ENCODE measurements around the gene FSIP1.
A peak's percentile ranks its signal among the peaks of the same experiment; 100 is the strongest.
"Not testable (repeated sequence)": the region's sequence is repeated elsewhere in the genome, so short reads cannot be mapped to it uniquely, and the experiment has no call there.

FSIP1 gene

DNA sequence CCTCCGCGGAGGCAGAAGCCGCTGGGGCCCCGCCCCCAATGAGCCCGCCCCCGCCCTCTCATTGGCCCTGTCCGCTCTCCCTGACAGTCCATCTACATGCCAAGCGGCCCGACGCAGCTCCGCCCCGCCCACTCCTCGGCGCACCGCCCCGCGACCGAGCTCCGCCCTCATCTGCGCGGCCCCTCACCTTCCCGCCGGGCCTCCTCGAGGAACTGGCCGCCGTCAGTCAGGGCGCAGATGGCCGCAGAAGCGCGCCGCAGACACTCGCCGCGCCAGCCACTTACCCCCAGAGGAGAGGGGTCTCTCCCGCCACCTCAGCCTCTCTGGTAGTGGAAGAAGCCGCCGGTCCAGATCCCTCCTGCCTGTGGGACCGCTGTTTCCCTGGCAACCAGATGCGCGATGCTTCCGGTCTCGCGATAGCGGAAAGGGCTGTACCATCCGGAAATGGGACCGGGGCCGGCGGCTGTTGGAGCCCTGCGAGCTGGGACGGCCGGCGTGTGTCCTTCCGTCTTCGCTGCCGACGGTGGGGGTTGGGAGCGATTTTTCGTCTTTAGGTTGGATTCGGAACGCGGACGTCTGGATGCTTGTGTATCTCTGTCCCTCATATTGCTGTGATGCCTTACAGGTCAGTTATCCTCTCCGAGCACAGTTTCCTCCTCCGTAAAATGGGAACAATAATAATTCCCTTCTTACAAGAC, at the start of gene FSIP1:
Gene FSIP1 (minus strand): TSS at position 401 of the 698 bp plus-strand sequence. CDS start 6,317 bp downstream, outside the sequence.
- peak; percentile 85 for DNase-seq (ENCODE audit: low read depth)

DNA sequence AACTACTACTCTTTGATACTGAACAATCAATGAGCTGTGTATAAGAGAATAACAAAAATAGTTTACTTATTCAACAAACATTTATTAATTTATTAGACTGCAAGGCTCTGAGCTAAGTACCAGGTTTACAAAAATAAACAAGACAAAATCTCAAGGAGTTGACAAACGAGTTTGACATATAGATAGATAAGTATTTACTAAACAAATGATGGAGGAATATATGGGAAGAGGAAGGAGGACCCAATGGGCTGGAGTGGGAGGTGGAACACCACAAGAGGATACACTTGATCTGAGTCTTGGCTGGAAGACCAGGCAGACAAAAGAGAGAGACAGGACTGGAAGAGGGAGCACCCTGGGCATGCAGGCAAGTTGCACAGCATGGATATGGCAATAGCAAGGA, 47.5 kb upstream of the FSIP1 start:
- DNase-seq (ENCODE audit: low read depth) = no peak

DNA sequence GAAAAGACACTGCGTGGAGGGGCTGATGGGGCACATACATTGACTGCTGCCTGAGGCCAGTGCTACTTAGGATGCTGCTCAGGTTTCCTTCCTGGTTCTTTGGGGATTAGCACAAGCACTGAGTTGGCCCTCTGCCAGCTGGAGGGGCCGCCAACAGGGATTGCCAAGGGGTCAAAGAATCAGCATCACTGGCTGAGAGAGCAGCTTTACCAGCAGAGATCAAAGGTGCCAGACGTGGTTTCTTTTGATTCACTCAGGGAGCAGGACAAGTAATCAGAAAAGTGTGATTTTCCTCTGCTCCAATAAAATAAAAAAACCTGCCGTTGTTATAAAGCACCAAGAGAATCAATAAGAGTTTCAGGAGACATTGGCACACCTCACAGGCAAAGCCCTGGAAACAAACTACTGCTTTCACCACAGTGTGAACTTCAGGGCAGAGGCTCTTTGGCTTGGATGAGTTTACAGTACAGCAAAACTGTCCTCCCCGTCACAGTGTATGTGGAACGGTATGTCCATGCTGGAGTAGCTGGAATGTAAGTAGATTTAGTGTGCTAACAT, 45.8 kb upstream of the FSIP1 start:
- DNase-seq (ENCODE audit: low read depth) = no peak

DNA sequence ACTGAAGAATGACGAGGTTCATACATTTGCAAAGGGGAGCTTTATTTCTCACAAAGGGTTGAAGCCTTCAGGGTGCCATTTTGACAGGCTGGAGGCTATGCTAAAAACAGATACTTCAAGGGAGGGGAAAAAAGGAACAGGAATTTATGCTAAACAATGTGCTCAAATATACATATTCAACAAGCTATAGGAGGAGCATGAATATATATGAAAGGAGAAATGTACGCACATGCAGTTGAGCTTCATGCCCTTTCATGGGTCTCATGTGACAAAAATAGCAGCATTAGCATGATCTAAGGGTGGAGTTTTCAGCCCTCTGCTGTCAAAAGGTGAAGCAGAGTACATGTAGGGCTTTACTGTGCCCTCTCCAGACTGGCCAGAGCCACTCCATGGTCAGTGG, 44.3 kb upstream of the FSIP1 start:
- no peak for DNase-seq (ENCODE audit: low read depth)

DNA sequence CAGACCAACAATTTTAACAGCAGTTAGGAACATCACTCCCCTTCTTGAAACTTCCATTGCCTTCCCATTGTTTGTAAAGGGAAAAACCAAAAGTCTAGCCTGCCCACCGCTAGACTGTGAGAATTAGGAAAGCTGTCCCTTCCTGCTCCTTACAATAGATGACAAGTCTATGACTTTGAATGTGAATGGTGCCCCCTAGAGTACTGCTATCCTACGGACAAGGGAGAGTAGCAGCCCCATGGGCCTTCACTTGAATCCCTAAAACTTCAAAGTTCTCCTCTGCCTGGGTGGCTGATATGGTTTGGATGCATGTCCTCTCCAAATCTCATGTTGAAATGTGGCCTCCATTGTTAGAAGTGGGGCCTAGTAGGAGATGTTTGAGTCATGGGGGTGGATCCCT, 41.0 kb upstream of the FSIP1 start:
- DNase-seq (ENCODE audit: low read depth) = no peak

DNA sequence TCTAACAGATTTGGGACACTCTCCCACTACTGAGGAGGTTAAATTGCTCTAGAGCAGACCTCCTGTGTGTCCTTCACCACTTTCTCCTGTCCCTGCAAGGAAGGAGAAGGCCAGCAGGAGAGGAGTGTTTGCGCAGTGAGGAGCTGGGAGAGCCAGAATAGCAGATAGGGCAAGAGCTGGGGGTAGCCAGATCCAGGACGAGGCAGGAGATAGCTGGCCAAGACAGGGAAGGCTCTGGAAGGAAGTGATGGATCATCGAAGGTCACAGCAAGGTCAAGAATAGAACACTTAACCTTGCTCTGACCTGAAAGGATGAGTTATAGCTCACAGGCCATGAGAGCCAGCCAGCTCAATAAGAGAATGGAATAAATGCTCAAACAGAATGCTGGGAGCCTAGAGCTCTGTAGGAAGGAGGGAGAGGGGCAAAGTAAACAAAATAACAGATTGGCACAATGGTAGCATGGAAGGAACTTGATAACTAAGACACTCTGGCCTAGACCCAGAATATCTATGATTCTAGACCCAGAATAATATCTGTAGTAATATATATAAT, 37.5 kb upstream of the FSIP1 start:
- DNase-seq (ENCODE audit: low read depth) = no peak

GRCh38 chr15:39819533-39819932, 36.9 kb upstream of the FSIP1 start:
- DNase-seq (ENCODE audit: low read depth) = no peak

GRCh38 chr15:39817892-39818291, 35.3 kb upstream of the FSIP1 start:
- no peak for DNase-seq (ENCODE audit: low read depth)

DNA sequence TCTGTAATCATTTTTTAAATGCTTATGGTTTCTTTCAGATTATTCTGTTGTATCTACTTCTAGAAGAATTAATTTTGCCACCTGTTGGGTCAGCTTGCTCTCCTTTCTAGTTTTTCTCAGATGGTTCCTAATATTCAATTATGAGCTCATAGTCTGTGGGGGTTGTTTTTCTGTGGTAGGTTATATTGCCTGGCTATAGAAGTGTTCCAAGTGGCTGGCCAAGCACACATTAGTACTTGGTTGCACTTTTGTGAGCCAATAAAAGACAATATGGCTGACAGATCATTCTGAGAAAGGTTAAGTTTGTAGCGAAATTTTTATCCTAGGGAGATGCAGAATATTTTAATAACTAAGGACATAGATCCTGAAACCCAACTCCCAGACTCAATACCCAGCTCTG, 31.8 kb upstream of the FSIP1 start:
- no peak for DNase-seq (ENCODE audit: low read depth)

DNA sequence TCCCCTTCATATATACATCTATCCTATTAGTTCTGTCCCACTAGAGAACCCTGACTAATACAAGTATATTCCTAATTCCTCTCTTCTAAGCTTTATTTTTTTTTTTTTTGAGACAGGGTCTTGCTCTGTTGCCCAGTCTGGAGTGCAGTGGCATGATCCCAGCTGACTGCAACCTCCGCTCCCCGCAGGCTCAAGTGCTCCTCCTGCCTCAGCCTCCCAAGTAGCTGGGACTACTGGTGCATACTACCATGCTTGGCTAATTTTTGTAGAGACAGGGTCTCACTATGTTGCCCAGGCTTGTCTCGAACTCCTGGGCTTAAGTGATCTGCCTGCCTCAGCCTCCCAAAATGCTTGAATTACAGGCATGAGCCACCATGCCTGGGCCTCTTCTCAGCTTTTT, 30.0 kb upstream of the FSIP1 start:
- DNase-seq (ENCODE audit: low read depth) = not testable (repeated sequence)

- no peak for DNase-seq (ENCODE audit: low read depth)
These were observed 26.3 kb upstream of the FSIP1 start for GRCh38 chr15:39808909-39809308.

DNA sequence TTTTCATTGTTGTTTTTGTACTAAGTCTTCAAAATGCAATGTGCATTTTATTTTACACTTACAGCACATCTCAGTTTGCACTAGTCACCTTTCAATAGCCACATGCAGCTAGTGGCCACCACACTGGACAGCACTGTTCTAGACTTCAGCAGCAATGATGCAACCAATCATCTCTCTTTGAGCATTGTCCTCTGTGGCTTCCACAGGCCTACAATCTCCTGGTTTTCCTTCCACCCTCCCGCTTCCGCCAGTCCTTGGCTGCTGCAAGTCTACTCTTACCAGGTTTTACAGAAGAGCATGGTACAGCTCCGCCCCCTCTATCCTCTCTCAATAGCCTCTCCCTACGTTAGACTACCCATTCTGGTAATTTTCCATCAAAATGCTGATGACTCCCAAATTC, 25.1 kb upstream of the FSIP1 start:
- no peak for DNase-seq (ENCODE audit: low read depth)

DNA sequence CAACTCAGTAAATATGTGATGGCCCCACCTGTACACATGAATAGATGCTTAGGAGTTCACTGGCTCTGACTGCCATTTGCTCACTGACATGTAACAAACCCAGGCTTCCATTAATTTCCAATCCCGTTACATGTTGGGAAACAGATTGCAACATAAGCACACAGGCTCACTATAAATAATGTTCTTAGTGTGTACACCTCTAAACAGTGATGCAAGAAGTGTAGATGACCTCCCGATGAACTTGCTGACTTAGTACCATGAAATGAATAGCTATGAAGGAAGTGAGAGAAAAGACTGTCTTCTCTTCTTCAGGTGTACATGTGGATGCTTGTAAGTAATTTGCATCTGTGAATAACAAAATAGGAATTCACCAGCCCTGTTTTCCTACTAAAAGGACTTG, 21.4 kb upstream of the FSIP1 start:
- no peak for DNase-seq (ENCODE audit: low read depth)

DNA sequence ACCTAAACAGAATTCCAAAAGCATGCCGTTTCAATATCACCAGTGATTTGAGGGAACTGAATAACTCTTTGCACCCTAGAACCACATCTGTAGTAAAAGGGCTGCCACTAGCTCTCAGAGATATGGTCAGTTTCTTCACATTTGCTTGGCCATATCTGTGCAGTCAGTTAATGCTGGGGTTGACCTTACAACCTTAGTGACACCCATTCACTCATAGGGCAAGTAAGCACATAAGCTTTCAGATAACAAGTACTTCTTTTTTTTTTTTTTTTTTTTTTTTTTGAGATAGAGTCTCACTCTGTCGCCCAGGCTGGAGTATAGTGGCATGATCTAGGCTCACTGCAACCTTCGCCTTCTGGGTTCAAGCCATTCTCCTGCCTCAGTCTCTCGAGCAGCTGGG, 20.4 kb upstream of the FSIP1 start:
- no peak for DNase-seq (ENCODE audit: low read depth)

DNA sequence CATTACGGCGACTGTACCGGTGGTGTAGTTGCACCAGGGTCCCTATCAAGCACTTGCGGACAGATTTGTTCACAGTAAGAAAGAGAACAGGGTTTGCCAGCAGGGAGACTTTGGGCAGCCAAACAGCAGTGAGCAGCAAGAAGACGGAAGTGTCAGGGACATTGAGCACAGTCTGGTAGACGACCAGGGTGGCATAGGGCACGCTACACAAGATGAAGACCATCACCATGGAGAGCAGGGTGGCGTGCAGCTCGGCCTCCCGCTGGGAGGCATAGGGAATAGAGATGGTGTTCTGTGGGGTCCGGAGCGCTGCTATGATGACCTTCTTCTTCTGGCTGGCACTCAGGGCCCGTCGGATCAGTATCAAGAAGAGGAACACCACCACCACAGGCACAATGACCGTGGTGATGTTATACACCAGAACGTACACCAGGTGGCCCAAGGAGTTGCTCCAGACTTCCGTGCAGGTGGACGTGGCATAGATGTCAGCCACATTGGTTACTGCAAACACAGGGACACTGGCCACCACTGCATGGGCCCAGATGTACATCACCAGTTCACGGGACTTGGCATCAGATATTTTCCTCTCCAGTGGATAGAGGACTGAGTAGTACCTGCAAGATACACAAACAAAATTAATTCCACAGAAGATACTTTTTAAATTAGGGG, 19.1 kb upstream of the FSIP1 start:
- DNase-seq (ENCODE audit: low read depth) = no peak

- DNase-seq (ENCODE audit: low read depth) = no peak
These were observed 16.9 kb upstream of the FSIP1 start for GRCh38 chr15:39799552-39800011.

DNA sequence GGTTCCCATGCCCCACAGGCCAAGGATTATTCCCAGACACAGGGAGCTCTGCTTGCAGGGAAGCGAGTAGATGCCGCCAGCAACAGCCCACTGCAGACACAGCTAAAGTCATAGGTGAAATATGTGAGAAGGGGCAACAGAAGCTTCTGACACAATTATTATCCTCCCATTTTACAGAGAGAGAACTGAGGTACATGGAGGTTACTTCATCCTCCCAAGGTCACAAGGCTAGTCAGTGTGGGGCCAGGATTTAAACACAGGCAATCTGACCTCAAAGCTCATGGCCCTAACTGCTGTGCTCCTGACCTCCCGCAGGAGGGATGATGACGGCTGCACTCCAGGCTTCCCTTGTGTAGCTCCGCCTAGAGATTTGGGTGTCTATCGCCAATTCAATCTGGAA, 15.7 kb upstream of the FSIP1 start:
- DNase-seq (ENCODE audit: low read depth) = no peak

DNA sequence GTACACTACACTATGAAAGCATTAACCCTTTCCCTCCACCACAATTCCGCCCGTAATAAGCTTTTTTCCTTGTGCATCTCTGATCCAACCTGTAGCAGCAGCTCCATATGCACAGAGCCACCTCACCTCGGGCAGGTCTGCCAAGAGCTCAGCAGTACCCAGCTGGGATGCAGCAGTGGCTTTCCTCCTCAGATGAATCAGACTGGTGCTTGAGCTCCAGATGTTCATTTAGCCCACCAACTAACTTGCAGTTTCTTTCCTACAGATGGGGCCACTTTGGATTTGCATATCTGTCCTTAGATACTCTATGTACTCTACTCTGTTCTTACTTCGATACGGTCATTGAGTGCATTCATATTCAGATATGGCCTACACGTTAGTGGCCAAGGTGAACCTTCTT, 14.8 kb upstream of the FSIP1 start:
- no peak for DNase-seq (ENCODE audit: low read depth)

DNA sequence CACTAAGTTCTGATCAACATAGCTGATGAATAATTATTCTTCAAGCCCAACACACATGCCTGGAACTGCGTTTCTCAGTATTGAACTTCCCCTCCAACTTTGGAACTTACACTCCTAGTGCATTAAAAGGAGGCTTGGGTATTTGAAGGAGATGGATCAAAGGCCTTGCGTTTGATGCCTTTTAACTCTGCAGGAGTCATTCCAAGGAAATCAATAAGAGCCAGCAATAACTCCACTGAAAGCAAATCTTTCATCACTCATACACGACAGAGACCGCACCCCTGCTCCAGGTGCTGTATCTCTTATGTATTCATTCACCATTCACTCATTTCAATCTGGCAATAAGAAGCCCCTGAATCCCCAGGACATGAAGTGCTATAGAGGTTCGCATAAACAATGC, 14.0 kb upstream of the FSIP1 start:
- DNase-seq (ENCODE audit: low read depth) = no peak

- DNase-seq (ENCODE audit: low read depth) = no peak
These were observed 12.8 kb upstream of the FSIP1 start for GRCh38 chr15:39795486-39795885.

DNA sequence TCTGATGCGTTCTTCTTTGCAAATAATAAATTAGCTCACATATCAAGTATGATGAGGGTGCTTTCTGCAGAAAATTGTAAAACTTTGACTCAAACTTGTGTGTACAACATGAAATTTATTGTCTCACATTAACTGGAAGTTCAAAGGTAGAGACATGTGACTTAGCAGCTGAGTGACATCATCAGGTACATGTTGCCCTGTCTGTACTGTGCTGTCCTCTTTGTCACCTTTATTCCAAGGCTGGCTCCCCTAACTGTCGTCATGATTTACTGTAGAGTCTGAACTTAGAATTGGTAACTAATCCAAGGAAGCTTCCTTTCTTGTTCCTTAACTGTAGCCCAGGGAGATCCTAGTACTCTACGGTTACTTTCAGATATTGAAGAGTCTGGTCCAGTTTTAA, 12.3 kb upstream of the FSIP1 start:
- DNase-seq (ENCODE audit: low read depth) = no peak

DNA sequence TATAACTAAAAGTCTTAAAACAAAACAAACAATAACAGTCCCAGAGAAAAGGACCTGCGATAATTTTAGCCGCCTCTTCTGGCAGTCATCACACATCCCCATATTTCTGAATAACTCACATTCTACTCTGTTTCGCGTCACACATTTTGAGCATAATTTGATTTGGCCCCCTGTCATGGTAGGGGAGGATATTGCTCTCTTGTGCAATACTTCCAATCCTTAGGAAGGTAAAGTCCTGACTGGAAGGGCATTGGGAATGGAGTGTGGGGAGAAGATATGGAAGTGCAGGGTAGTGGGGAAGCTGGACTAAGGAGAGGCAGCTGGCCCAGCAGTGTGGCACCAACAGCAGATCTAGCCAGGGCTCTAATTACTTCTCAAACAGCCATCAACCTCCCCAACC, 11.3 kb upstream of the FSIP1 start:
- DNase-seq (ENCODE audit: low read depth) = no peak

DNA sequence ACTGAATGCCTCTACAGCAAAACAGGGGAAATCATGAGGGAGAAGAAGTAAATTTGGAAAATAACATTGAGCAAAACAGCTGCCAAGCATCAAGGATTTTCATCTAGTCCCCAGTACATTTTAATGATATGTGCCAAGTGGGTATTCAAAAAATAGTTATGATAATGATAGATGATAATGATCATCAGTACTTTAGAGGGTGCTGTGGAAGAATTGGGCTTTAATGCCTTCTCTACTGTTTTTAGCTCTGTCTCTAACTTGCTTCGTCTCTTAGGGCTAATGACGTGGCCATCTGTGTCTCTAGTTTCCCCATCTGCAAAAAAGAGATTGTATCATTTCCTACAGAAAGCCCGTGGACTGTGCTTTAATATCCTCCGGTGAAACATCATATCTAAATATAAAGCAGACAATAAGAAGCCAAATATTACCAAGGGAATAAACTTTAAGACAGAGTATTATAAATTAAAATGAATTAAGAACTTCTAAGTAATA, 10.2 kb upstream of the FSIP1 start:
- no peak for DNase-seq (ENCODE audit: low read depth)
